Smooth muscle cell (in vitro differentiated cells): ENCODE results near the gene TMEM255B. TPM values are rescaled to one million over a fixed set of nuclear protein-coding genes. Genes with fewer than 3 reads are reported as not detected.
"Not testable (repeated sequence)": the region's sequence is repeated elsewhere in the genome, so short reads cannot be mapped to it uniquely, and the experiment has no call there.

Experiments
- DNase-seq: peaks from one replicate; lab custom pipeline; 2025; ENCODE audit not compliant: unreplicated experiment; lab: John Stamatoyannopoulos, UW
- H2AFZ ChIP-seq: fragments of 200-600 bp; sonication (generic); 2 replicates; pipeline ENCODE4 v1.6.0; 2016; ENCODE audit warnings: antibody characterized with exemption, low read depth, mild to moderate bottlenecking
- H3F3A ChIP-seq: fragments of 200-600 bp; sonication (generic); 2 replicates; pipeline ENCODE4 v1.6.0; 2017; ENCODE audit warnings: antibody characterized with exemption, low read depth
- H3K27ac ChIP-seq: fragments of 200-600 bp; sonication (generic); 2 replicates; pipeline ENCODE4 v1.5.1; 2016; ENCODE audit warnings: low read depth, mild to moderate bottlenecking
- H3K27me3 ChIP-seq: fragments of 200-600 bp; sonication (generic); 2 replicates; pipeline ENCODE4 v1.6.1; 2016; ENCODE audit warnings: low read depth, mild to moderate bottlenecking
- H3K36me3 ChIP-seq: fragments of 200-600 bp; sonication (generic); 2 replicates; pipeline ENCODE4 v1.5.1; 2016; ENCODE audit warnings: low read depth
- H3K4me1 ChIP-seq: fragments of 200-600 bp; sonication (generic); 2 replicates; pipeline ENCODE4 v1.5.1; 2016; ENCODE audit warnings: low read depth
- H3K4me2 ChIP-seq: fragments of 200-600 bp; sonication (generic); 2 replicates; pipeline ENCODE4 v1.6.0; 2016; ENCODE audit warnings: mild to moderate bottlenecking
- H3K4me3 ChIP-seq: fragments of 200-600 bp; sonication (generic); 2 replicates; pipeline ENCODE4 v1.5.1; 2016; ENCODE audit warnings: mild to moderate bottlenecking
- H3K79me2 ChIP-seq: fragments of 200-600 bp; sonication (generic); 2 replicates; pipeline ENCODE4 v1.6.0; 2016; ENCODE audit warnings: low read depth, mild to moderate bottlenecking
- H3K9ac ChIP-seq: fragments of 200-600 bp; sonication (generic); 2 replicates; pipeline ENCODE4 v1.6.0; 2016; ENCODE audit warnings: low read depth
- H3K9me3 ChIP-seq: fragments of 200-600 bp; sonication (generic); replicated peaks from 2 replicates; pipeline ENCODE4 v1.5.1; 2016; ENCODE audit warnings: low read depth
- H4K20me1 ChIP-seq: fragments of 200-600 bp; sonication (generic); 2 replicates; pipeline ENCODE4 v1.6.0; 2016; ENCODE audit warnings: low read depth
- CTCF ChIP-seq: fragments of 200-600 bp; sonication (generic); IDR thresholded peaks from 2 replicates; pipeline ENCODE4 v1.5.1; 2017; ENCODE audit warnings: borderline replicate concordance, mild to moderate bottlenecking, antibody characterized with exemption; ENCODE audit not compliant: insufficient read depth, poor library complexity, severe bottlenecking
- WGBS: methylation state at CpG from one replicate; pipeline ENCODE4 v1.1.7; 2016; ENCODE audit warnings: low lambda C conversion rate; 5-methylcytosine and 5-hydroxymethylcytosine counted together
- polyA plus RNA-seq: library from polyadenylated mRNA; unstranded; fragments of >200 nt; fragmentation: Nextera tagmentation; extraction: Ambion mirVana; gene quantifications from 2 replicates; pipeline ENCODE4 v1.2.1, GENCODE V29; 2016
- total RNA-seq: library from RNA; depleted of rRNA; stranded (reverse); fragments of >200 nt; gene quantifications from 2 replicates; pipeline ENCODE4 v1.2.3, GENCODE V29; 2014

Gene TMEM255B
- total and polyA plus RNA-seq, 2 experiments from 2014 or later = 0.22 to 2.1 TPM

- no peaks in the 10 kb centered on the region for H3K27me3 ChIP-seq
- no peak overlapping the region for H3K27ac ChIP-seq
- no peak overlapping the region for H2AFZ ChIP-seq
- no peaks in the 10 kb centered on the region for H3K4me1 ChIP-seq
- 84% methylated on average over 6 of the region's 6 CpGs for WGBS
- no peaks in the 10 kb centered on the region for H4K20me1 ChIP-seq
- no peaks in the 10 kb centered on the region for H3K9me3 ChIP-seq
- no peaks in the 10 kb centered on the region for H3K36me3 ChIP-seq
- no peaks in the 10 kb centered on the region for H3F3A ChIP-seq
- H3K4me2 ChIP-seq = no peak overlapping the region
- no peaks in the 10 kb centered on the region for H3K79me2 ChIP-seq
- no peak overlapping the region for H3K4me3 ChIP-seq
- TF ChIP-seq CTCF = no peak
- no peak for DNase-seq
- no peak overlapping the region for H3K9ac ChIP-seq
These were observed 30.1 kb downstream of the TMEM255B start for GRCh38 chr13:113789167-113789566.

GRCh38 chr13:113789931-113790330, 30.9 kb downstream of the TMEM255B start:
- H3K4me1 ChIP-seq, H4K20me1 ChIP-seq, H3K9me3 ChIP-seq, H3K79me2 ChIP-seq, H3K27me3 ChIP-seq, H2AFZ ChIP-seq, H3K4me2 ChIP-seq, H3K9ac ChIP-seq, H3K4me3 ChIP-seq, H3F3A ChIP-seq, H3K27ac ChIP-seq, H3K36me3 ChIP-seq, DNase-seq: not testable (repeated sequence)
- 92% methylated on average over 13 of the region's 13 CpGs for WGBS

GRCh38 chr13:113791226-113791625, 32.2 kb downstream of the TMEM255B start:
- no peaks in the 10 kb centered on the region for H3K4me1 ChIP-seq
- 88% methylated on average over 17 of the region's 17 CpGs for WGBS

GRCh38 chr13:113791761-113792160, 32.7 kb downstream of the TMEM255B start:
- no peak for DNase-seq
- no peaks in the 10 kb centered on the region for H4K20me1 ChIP-seq
- H3K36me3 ChIP-seq = no peaks in the 10 kb centered on the region
- H3K9me3 ChIP-seq = no peaks in the 10 kb centered on the region
- H3K4me1 ChIP-seq = no peaks in the 10 kb centered on the region
- H3K79me2 ChIP-seq = no peaks in the 10 kb centered on the region
- 91% methylated on average over 19 of the region's 19 CpGs for WGBS
- H3F3A ChIP-seq = no peaks in the 10 kb centered on the region
- no peaks in the 10 kb centered on the region for H3K27me3 ChIP-seq
- H2AFZ ChIP-seq = no peak overlapping the region
- H3K4me3 ChIP-seq = no peak overlapping the region
- no peak for TF ChIP-seq CTCF
- H3K9ac ChIP-seq = no peak overlapping the region
- H3K4me2 ChIP-seq = no peak overlapping the region
- H3K27ac ChIP-seq = no peak overlapping the region

More at GRCh38 chr13:113791226-113791625, 32.2 kb downstream of the TMEM255B start:
- no peaks in the 10 kb centered on the region for H3K27me3 ChIP-seq
- no peak overlapping the region for H3K9ac ChIP-seq
- H3K4me2 ChIP-seq = no peak overlapping the region
- H3F3A ChIP-seq = no peaks in the 10 kb centered on the region
- TF ChIP-seq CTCF = no peak
- no peak overlapping the region for H3K4me3 ChIP-seq
- H4K20me1 ChIP-seq = no peaks in the 10 kb centered on the region
- H2AFZ ChIP-seq = no peak overlapping the region
- H3K9me3 ChIP-seq = no peaks in the 10 kb centered on the region
- no peaks in the 10 kb centered on the region for H3K79me2 ChIP-seq
- no peak overlapping the region for H3K27ac ChIP-seq
- DNase-seq = no peak
- H3K36me3 ChIP-seq = no peaks in the 10 kb centered on the region
